ENCODE results near the gene BABAM1.
A peak's percentile ranks its signal among the peaks of the same experiment; 100 is the strongest.
"Not testable (repeated sequence)": the region's sequence is repeated elsewhere in the genome, so short reads cannot be mapped to it uniquely, and the experiment has no call there.

Gene BABAM1

GRCh38 chr19:17275441-17276175 lies 8.4 kb downstream of the BABAM1 start:
- DNase-seq = no peak

- no peak for DNase-seq
These were observed 12.2 kb downstream of the BABAM1 start for GRCh38 chr19:17279436-17279835.

GRCh38 chr19:17281391-17282304 lies 14.4 kb downstream of the BABAM1 start, which contains the start of gene ANKLE1:
TSS of gene ANKLE1 (plus strand) at chr19:17281901. CDS start at chr19:17281921, 20 bp downstream.
- peak; percentile 34 for DNase-seq

- peak; percentile 81 for DNase-seq
These were observed 15.4 kb downstream of the BABAM1 start for GRCh38 chr19:17282488-17283125.

GRCh38 chr19:17283504-17283996 lies 16.3 kb downstream of the BABAM1 start:
- DNase-seq = no peak

GRCh38 chr19:17285415-17286135 lies 18.3 kb downstream of the BABAM1 start:
- DNase-seq = no peak

- DNase-seq = no peak
These were observed 19.0 kb downstream of the BABAM1 start for GRCh38 chr19:17286263-17286662.

GRCh38 chr19:17286752-17287151 lies 19.5 kb downstream of the BABAM1 start:
- no peak for DNase-seq

GRCh38 chr19:17289489-17289888 lies 22.2 kb downstream of the BABAM1 start:
- DNase-seq = peak; percentile 31

- peak; percentile 84 for DNase-seq
These were observed 25.2 kb downstream of the BABAM1 start for GRCh38 chr19:17292301-17293074.

GRCh38 chr19:17293605-17294004 lies 26.4 kb downstream of the BABAM1 start:
- DNase-seq = no peak

GRCh38 chr19:17294051-17294891 lies 27.0 kb downstream of the BABAM1 start:
- DNase-seq = peak; percentile 43

- not testable (repeated sequence) for DNase-seq
These were observed 28.3 kb downstream of the BABAM1 start for GRCh38 chr19:17295551-17295950.

- no peak for DNase-seq
These were observed 29.0 kb downstream of the BABAM1 start for GRCh38 chr19:17296273-17296672.

- no peak for DNase-seq
These were observed 29.7 kb downstream of the BABAM1 start for GRCh38 chr19:17296976-17297375.

- no peak for DNase-seq
These were observed 33.9 kb downstream of the BABAM1 start for GRCh38 chr19:17300992-17301619.

GRCh38 chr19:17302391-17303166 lies 35.3 kb downstream of the BABAM1 start:
- peak; percentile 38 for DNase-seq

- DNase-seq = peak; percentile 93
These were observed 36.1 kb downstream of the BABAM1 start, which contains the start of gene ABHD8 for GRCh38 chr19:17303167-17303939. TSS of gene ABHD8 (minus strand) at chr19:17303425. CDS start at chr19:17301616, 1,809 bp downstream.
